GM12872 (cell line): ENCODE measurements around the gene RBKS.

Experiments used
- TF ChIP-seq, protein P1 (sequence below): IDR thresholded peaks from 3 replicates; pipeline ENCODE4 v1.5.1; 2011; ENCODE audit warnings: low read depth, mild to moderate bottlenecking, low read length, moderate library complexity; ENCODE audit not compliant: insufficient read depth

RBKS gene

DNA sequence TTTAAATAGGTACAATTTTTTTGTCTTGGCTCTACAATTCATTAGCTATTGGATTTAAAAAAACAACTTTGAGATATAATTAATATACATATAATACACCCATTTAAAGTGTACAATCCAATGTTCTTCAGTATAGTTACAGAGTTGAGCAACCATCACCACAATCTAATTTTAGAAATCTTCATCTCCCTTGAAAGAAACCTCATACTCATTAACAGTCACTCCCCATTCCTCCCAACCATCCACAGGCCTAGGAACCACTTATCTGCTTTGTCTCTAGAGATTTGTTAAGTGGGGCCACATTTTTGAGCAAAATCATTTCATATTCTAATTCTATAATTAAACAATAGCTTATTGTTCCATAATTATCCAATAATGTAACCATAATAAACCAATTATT lies 86.0 kb downstream of the RBKS start:
- TF ChIP-seq, protein P1, sequence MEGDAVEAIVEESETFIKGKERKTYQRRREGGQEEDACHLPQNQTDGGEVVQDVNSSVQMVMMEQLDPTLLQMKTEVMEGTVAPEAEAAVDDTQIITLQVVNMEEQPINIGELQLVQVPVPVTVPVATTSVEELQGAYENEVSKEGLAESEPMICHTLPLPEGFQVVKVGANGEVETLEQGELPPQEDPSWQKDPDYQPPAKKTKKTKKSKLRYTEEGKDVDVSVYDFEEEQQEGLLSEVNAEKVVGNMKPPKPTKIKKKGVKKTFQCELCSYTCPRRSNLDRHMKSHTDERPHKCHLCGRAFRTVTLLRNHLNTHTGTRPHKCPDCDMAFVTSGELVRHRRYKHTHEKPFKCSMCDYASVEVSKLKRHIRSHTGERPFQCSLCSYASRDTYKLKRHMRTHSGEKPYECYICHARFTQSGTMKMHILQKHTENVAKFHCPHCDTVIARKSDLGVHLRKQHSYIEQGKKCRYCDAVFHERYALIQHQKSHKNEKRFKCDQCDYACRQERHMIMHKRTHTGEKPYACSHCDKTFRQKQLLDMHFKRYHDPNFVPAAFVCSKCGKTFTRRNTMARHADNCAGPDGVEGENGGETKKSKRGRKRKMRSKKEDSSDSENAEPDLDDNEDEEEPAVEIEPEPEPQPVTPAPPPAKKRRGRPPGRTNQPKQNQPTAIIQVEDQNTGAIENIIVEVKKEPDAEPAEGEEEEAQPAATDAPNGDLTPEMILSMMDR, result no peak

DNA sequence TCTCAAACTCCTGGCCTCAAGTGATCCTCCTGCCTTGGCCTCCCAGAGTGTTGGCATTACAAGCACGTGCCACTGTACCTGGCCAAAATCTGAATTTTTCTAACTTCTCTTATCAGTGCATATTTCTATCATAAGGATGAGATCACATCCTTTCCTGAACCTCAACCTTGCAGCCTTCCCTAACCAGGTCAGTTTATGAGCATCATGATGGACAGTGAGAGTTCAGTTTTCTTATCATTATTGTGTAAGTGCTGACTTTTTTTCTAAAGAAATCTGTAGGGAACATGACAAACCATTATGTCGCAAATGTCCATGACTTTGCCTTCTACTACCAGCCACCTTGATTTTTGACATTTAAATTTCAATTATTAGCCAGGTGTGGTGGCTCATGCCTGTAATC lies 87.1 kb downstream of the RBKS start:
- TF ChIP-seq, protein P1, result no peak

DNA sequence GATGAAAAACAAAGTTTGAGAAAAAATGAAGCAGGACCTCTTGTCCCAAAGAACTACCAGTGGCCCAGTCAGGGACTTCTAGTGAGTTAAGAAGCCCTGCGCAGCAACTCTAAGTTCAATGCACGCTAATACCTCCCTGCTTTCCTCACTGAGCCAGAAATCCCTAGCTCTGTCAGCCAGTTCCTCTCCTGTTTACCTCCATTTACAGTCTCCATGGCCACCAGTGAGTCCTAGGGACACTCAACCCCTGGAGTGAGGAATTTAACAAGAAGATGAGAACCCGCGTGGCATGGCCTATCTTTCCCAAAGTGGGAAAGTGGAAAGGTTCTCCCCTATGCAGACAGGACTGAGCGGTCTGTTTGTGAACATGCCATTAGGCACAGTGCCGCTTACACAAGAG lies 87.6 kb downstream of the RBKS start:
- TF ChIP-seq, protein P1, result no peak

DNA sequence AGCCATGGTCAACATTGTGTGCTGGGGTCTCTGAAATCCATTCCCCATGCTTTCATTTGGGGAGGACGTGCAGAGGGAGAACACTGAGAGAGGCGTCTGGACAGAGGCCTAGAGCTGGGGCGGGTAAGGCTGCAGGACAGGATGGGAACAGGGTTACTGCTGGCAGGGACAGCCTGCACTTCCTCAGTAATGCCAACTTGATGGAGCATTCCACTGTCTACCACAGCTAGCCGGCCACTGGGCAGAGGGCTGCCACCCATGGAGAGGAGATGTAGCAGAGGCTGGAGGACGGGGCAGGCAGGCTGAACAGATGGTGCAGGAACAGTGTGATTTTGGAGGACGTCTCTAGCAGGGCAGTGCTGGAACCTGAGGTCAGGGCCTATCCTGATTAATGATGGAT lies 89.3 kb downstream of the RBKS start:
- TF ChIP-seq, protein P1, result no peak

DNA sequence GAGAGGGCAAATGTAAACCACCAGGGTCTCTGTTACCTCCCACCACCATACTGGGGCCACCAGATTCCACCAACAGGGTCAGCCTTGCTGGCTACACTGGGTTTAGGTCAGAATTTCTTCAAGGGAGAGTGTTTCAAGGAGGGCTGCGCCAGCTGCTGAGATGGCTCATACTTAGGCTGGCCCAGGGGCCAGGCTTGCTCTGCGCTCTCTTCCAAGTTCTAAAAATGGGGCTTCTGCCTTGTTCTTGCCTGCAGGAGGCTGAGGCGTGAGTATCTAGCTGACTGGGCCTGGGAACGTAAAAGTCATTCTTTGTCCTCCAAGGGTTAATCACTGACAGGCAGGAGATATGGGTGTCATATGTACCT lies 90.6 kb downstream of the RBKS start:
- TF ChIP-seq, protein P1, result no peak

DNA sequence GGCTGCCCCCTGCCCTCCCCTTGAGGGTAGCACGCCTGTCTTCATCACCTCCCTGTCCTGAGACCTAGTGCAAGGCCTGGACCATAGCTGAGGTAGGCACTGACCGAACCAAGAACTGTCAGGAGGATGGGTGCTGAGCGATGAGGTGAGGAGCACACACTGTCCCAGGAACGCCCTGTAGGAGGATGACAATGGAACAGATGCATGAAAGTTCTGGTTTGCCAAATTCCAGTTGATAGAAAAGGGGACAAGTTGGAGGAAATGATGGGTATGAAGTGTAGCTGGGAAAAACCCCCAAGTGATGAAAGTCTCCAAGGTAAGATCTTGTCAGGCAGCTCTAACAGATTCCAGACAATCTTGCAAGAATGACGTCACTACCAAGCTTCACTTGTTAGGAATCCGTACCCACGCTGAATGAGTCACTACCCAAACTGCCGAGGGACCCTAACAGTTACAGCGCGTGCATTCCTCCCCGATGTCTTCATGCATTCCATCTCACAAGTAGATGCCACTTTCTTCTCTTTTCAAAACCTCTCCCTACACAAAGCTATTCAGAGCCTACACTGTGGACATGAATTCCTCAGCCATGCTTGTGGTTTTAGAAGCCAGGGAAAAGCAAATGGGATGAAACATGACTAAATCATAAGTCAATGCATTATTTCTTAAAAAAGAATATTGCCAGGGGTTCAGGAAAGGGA lies 91.1 kb downstream of the RBKS start:
- TF ChIP-seq, protein P1, result no peak

DNA sequence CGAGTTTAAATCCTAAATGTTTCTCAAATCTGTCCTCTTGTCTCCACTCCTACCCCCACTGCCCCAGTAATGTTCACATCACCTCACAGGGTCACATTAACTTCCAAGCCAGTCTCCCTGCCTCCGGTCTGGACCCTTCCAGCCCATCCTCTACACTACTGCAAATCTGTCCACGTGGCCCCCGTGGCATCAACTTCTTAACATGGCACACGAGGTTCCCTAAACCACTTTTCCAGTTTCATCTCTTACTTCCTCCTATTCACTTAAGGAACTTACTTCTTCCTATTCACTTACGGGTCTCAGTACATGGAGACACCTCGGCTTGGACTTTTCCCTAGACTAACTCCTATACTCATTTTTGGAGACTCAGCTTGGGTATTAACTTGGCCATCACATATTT lies 91.7 kb downstream of the RBKS start:
- TF ChIP-seq, protein P1, result no peak
